GM12878 (cell line): Measurements from ENCODE around the gene DCTPP1. TPM values are rescaled to one million over a fixed set of nuclear protein-coding genes. Genes with fewer than 3 reads are reported as not detected.

Experiments used
- ATAC-seq: fragments of 200-7000 bp; cut with Tn5 transposase; 3 replicates; pipeline ENCODE4 v1.9.1; 2020; ENCODE audit warnings: mild to moderate bottlenecking, moderate library complexity
- BruUV-seq: library from RNA; stranded (reverse); fragments of 400-500 nt; replicated peaks from 2 replicates; lab custom pipeline; 2021; lab: Mats Ljungman, UMichigan
- CTCF ChIA-PET: fragments of 300-600 bp; sonication (Branson Sonifier 250); formaldehyde crosslinking; extraction: SDS; loops from one replicate; lab custom pipeline; 2021; ENCODE audit warnings: inconsistent platforms; lab: Yijun Ruan, JAX
- POLR2A ChIA-PET: fragments of 350-600 bp; formaldehyde crosslinking; extraction: SDS; loops from one replicate; lab custom pipeline; 2021; ENCODE audit warnings: inconsistent platforms; lab: Charles Lee
- RAD21 ChIA-PET: fragments of 300-600 bp; sonication (Branson Sonifier 250); formaldehyde crosslinking; loops from one replicate; lab custom pipeline; 2023; ENCODE audit warnings: antibody characterized with exemption; ENCODE audit not compliant: unreplicated experiment; lab: Charles Lee
- SMC1A ChIA-PET: fragments of 300-600 bp; sonication (Branson Sonifier 250); formaldehyde crosslinking; loops from one replicate; lab custom pipeline; 2023; ENCODE audit not compliant: unreplicated experiment, uncharacterized antibody; lab: Charles Lee
- DNase-seq: peaks from one replicate; pipeline ENCODE4 v3.0.0-alpha.2; 2011; ENCODE audit warnings: low read depth, low spot score
- FAIRE-seq: peaks from 3 replicates; lab custom pipeline; 2011; peaks lifted over from hg19 to GRCh38; lab: Jason Lieb, UNC
- H2AFZ ChIP-seq: 2 replicates; pipeline ENCODE4 v1.6.0; 2011; ENCODE audit warnings: low read depth, low read length, control low read depth; ENCODE audit not compliant: control insufficient read depth
- H3K27ac ChIP-seq: 2 replicates; pipeline ENCODE4 v1.5.1; 2011; ENCODE audit warnings: control low read depth; ENCODE audit not compliant: control insufficient read depth, insufficient read depth
- H3K27me3 ChIP-seq, 2 experiments: replicated peaks in 1 of 2; 2 replicates each; pipeline versions ENCODE4 v1.6.0 to v1.6.1; 2011; ENCODE audit warnings: low read length in 1 of 2; ENCODE audit not compliant: control insufficient read depth in 2 of 2, insufficient read depth in 2 of 2
- H3K36me3 ChIP-seq, 2 experiments: 2 replicates each; pipeline ENCODE4 v1.5.1; 2011; ENCODE audit warnings: low read length in 1 of 2; ENCODE audit not compliant: control insufficient read depth in 2 of 2, insufficient read depth in 2 of 2
- H3K4me1 ChIP-seq: 2 replicates; pipeline ENCODE4 v1.6.1; 2011; ENCODE audit warnings: mild to moderate bottlenecking, low read length, moderate library complexity, mixed read lengths; ENCODE audit not compliant: control insufficient read depth, insufficient read depth
- H3K4me2 ChIP-seq: 2 replicates; pipeline ENCODE4 v1.6.0; 2011; ENCODE audit warnings: control low read depth; ENCODE audit not compliant: control insufficient read depth, insufficient read depth
- H3K4me3 ChIP-seq: fragments of 200-600 bp; sonication (generic); 2 replicates; pipeline ENCODE4 v1.5.1; 2016
- H3K79me2 ChIP-seq: 2 replicates; pipeline ENCODE4 v1.6.0; 2011; ENCODE audit warnings: low read length; ENCODE audit not compliant: control insufficient read depth, insufficient read depth
- H3K9ac ChIP-seq: 2 replicates; pipeline ENCODE4 v1.8.0; 2011; ENCODE audit warnings: low read length, control low read depth, mixed read lengths; ENCODE audit not compliant: control insufficient read depth, insufficient read depth
- H3K9me3 ChIP-seq: replicated peaks from 3 replicates; pipeline ENCODE4 v1.5.1; 2011; ENCODE audit warnings: mild to moderate bottlenecking, low read length; ENCODE audit not compliant: control insufficient read depth, insufficient read depth
- H4K20me1 ChIP-seq: 2 replicates; pipeline ENCODE4 v1.6.0; 2011; ENCODE audit not compliant: control insufficient read depth, insufficient read depth
- CBX3 ChIP-seq: fragments of 200-600 bp; sonication (generic); IDR thresholded peaks from 2 replicates; pipeline ENCODE4 v1.6.1; 2016; ENCODE audit warnings: low read depth, borderline replicate concordance
- DPF2 ChIP-seq: fragments of 450-650 bp; IDR thresholded peaks from 2 replicates; pipeline ENCODE4 v1.6.1; 2017; ENCODE audit warnings: mild to moderate bottlenecking
- EED ChIP-seq: sonication (generic); IDR thresholded peaks from 2 replicates; pipeline ENCODE4 v1.6.1; 2016; ENCODE audit warnings: antibody characterized with exemption, low read depth
- EP300 ChIP-seq, 2 experiments: fragments of 150-350 bp in 1 of 2; IDR thresholded peaks; 2 replicates each; pipeline ENCODE4 v1.6.1; 2011 to 2012; ENCODE audit warnings: low read depth in 2 of 2, low read length in 2 of 2, borderline replicate concordance in 1 of 2, improper control_type of control experiment in 1 of 2, inconsistent platforms in 1 of 2; ENCODE audit not compliant: control insufficient read depth in 1 of 2
- ETV6 ChIP-seq, 2 experiments: fragments of 450-650 bp in 1 of 2; IDR thresholded peaks in 1 of 2; conservative IDR thresholded peaks in 1 of 2; 2 replicates each; pipeline ENCODE4 v1.6.1; 2014; ENCODE audit warnings: antibody characterized with exemption in 1 of 2, borderline replicate concordance in 1 of 2, low read depth in 1 of 2, mild to moderate bottlenecking in 1 of 2, moderate library complexity in 1 of 2
- HDAC6 ChIP-seq: fragments of 200-600 bp; sonication (generic); IDR thresholded peaks from one replicate; pipeline ENCODE4 v1.8.0; 2017; ENCODE audit warnings: antibody characterized with exemption; ENCODE audit not compliant: unreplicated experiment
- IKZF2 ChIP-seq, 2 experiments: fragments of 450-650 bp; IDR thresholded peaks; 2 replicates each; pipeline ENCODE4 v1.6.1; 2017; ENCODE audit warnings: mild to moderate bottlenecking in 2 of 2, moderate library complexity in 2 of 2
- KDM1A ChIP-seq: fragments of 200-600 bp; sonication (generic); IDR thresholded peaks from 2 replicates; pipeline ENCODE4 v1.6.1; 2016; ENCODE audit warnings: borderline replicate concordance
- KLF5 ChIP-seq: fragments of 450-650 bp; IDR thresholded peaks from 2 replicates; pipeline ENCODE4 v1.6.1; 2014; ENCODE audit warnings: mild to moderate bottlenecking; ENCODE audit not compliant: partially characterized antibody
- MEF2B ChIP-seq: fragments of 450-650 bp; IDR thresholded peaks from 2 replicates; pipeline ENCODE4 v1.6.1; 2018; ENCODE audit warnings: mild to moderate bottlenecking, moderate library complexity; ENCODE audit not compliant: partially characterized antibody, poor library complexity, severe bottlenecking
- NR2F1 ChIP-seq: fragments of 450-650 bp; conservative IDR thresholded peaks from 2 replicates; pipeline ENCODE4 v1.6.1; 2017; ENCODE audit warnings: mild to moderate bottlenecking
- PAX5 ChIP-seq: IDR thresholded peaks from 2 replicates; pipeline ENCODE4 v1.6.1; 2011; ENCODE audit warnings: low read depth, low read length, borderline replicate concordance
- RAD21 ChIP-seq: IDR thresholded peaks from 2 replicates; pipeline ENCODE4 v1.6.1; 2011; ENCODE audit warnings: mild to moderate bottlenecking, low read depth, low read length, moderate library complexity; ENCODE audit not compliant: insufficient read depth
- RBBP5 ChIP-seq: fragments of 200-600 bp; sonication (generic); conservative IDR thresholded peaks from 2 replicates; pipeline ENCODE4 v1.6.1; 2016
- SREBF1 ChIP-seq: IDR thresholded peaks from 2 replicates; pipeline ENCODE4 v1.6.1; 2012; ENCODE audit warnings: mild to moderate bottlenecking, low read length
- TAF1 ChIP-seq: IDR thresholded peaks from 2 replicates; pipeline ENCODE4 v1.6.1; 2011; ENCODE audit warnings: mild to moderate bottlenecking, low read depth, low read length, borderline replicate concordance
- ZBED1 ChIP-seq: IDR thresholded peaks from 2 replicates; pipeline ENCODE4 v1.6.1; 2016; ENCODE audit warnings: borderline replicate concordance
- ZNF274 ChIP-seq: IDR thresholded peaks from one replicate; pipeline ENCODE4 v1.8.0; 2011; ENCODE audit not compliant: insufficient read length, insufficient read depth
- WGBS: methylation state at CpG from one replicate; pipeline ENCODE4 v1.1.6; 2016; ENCODE audit warnings: low lambda C conversion rate; ENCODE audit not compliant: insufficient replicate concordance, insufficient coverage; ENCODE audit errors: missing lambda C conversion rate; 5-methylcytosine and 5-hydroxymethylcytosine counted together
- in situ Hi-C: fragments of 300-500 bp; cut with MboI; formaldehyde crosslinking; loops from 9 replicates; pipeline ENCODE4 v1.14.3; 2018; ENCODE audit warnings: mixed read lengths
- intact Hi-C: fragments of 100-400 bp; cut with micrococcal nuclease; formaldehyde crosslinking; loops from one replicate; pipeline ENCODE4 v1.14.2; 2022; ENCODE audit not compliant: unreplicated experiment
- polyA plus RNA-seq, 11 experiments: library from polyadenylated mRNA; depleted of rRNA in 4 of 11; unstranded in 6 of 11; stranded (reverse) in 5 of 11; fragments of >200 nt; fragmentation: Nextera tagmentation in 4 of 11; fragmentation: Illumina TruSeq in 1 of 11; extraction: Ambion mirVana in 4 of 11; extraction: Trizol in 1 of 11; gene quantifications; 1 replicate in 1 of 11; 2 replicates in 10 of 11; pipeline versions ENCODE4 v1.2.1 to v1.2.3, GENCODE V29; 2011 to 2016; ENCODE audit warnings: inconsistent platforms in 2 of 11, missing spikeins in 2 of 11, low read depth in 1 of 11
- total RNA-seq, 4 experiments: library from RNA; depleted of rRNA in 3 of 4; stranded (reverse); fragments of >200 nt in 3 of 4; fragmentation: Illumina TruSeq in 1 of 4; extraction: Trizol in 1 of 4; gene quantifications; 2 replicates each; pipeline versions ENCODE4 v1.2.1 to v1.2.3, GENCODE V29; 2013 to 2021
- TF ChIP-seq, protein P1 (sequence below), 3 experiments: IDR thresholded peaks in 2 of 3; conservative IDR thresholded peaks in 1 of 3; 2 replicates each; pipeline ENCODE4 v1.5.1; 2011; ENCODE audit warnings: low read depth in 3 of 3, low read length in 3 of 3, mild to moderate bottlenecking in 3 of 3, control low read depth in 2 of 3, moderate library complexity in 2 of 3, inconsistent platforms in 1 of 3, mixed read lengths in 1 of 3; ENCODE audit not compliant: control insufficient read depth in 2 of 3, insufficient read depth in 1 of 3; ENCODE audit errors: extremely low read depth in 1 of 3
- TF ChIP-seq, protein P2 (sequence below): IDR thresholded peaks from 2 replicates; pipeline ENCODE4 v1.6.1; 2011; ENCODE audit warnings: borderline replicate concordance, low read depth, mild to moderate bottlenecking, moderate library complexity, mixed read lengths, low read length; ENCODE audit not compliant: insufficient read depth; ENCODE audit errors: extremely low read length

DCTPP1 gene
- total and polyA plus RNA-seq, 10 of the 15 experiments (the other 5 are each of a cell fraction or from before 2014, with no cell fraction given): 72.1 to 266 (median 157) TPM

DNA sequence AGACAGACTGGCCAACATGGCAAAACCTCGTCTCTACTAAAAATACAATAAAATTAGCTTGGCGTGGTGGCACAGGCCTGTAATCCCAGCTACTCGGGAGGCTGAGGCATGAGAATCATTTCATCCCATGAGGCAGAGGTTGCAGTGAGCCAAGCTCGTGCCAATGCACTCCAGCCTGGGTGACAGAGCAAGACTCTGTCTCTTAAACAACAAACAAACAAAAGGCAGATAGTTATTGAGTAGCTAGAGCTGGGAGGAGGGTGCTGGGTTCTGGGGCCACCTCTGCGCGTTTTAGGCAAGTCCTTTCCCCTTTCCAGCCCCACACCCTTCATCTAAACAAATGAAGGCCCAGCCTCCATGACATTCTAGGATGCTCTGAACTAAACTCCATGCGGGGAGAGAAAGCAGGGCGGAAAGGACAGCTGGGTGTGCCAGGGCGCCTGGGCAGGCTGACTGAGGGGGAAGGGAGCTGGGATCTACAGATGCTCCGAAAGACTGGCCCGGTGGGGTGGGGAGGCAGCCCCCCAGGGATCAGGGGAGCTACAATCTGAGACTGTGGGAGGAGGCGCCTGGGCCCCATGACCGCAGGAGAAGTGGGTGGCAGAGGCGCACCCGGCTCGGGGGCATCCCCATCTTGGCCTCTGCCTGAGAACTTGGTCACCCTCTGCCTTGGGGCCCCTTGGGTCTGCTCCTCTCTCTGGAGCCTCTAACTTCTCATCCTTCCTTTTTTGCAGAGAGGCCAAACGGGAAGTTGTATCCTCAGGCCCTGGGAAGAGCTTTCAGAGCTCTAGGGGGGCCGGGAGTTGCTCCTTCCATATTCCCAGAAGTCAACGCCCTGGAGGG, 43.6 kb upstream of the DCTPP1 start:
- peak overlapping the region; percentile 93 for H3K9ac ChIP-seq
- TSS peak; percentile 67 for BruUV-seq
- SMC1A ChIA-PET: interaction anchor here (0.8 to 11.2 kb wide), 9 partner anchors 15 to 125 kb away, joined by 3 to 431 read pairs (median 9); partner anchors contain the start of genes DCTPP1, SEPHS2, ZNF747 and ZNF764
- intact Hi-C loops: loop anchor here (2.0 kb wide), 1 partner anchor 29 kb away; the partner anchor contains the start of gene SEPHS2
- WGBS: 2% methylated on average over 19 of the region's 19 CpGs
- no peaks in the 10 kb centered on the region for H3K9me3 ChIP-seq
- H3K27ac ChIP-seq: peak overlapping the region; percentile 90
- no peaks in the 10 kb centered on the region for H4K20me1 ChIP-seq
- no peaks in the 10 kb centered on the region for H3K27me3 ChIP-seq
- peak overlapping the region; percentile 96 for H3K4me3 ChIP-seq
- FAIRE-seq: peak; percentile 31
- H2AFZ ChIP-seq: no peak overlapping the region
- peaks cover 27% of the 10 kb centered on the region for H3K79me2 ChIP-seq
- RAD21 ChIA-PET: interaction anchor here (1.0 to 11.0 kb wide), 11 partner anchors 15 to 221 kb away, joined by 3 to 307 read pairs (median 5); partner anchors contain the start of genes DCTPP1, ZNF747 and ZNF764
- POLR2A ChIA-PET: interaction anchor here (0.6 to 11.0 kb wide), 16 partner anchors 9 to 734 kb away, joined by 3 to 367 read pairs (median 5); partner anchors contain the start of genes DCTPP1 and SRCAP
- no peak for DNase-seq
- peaks cover 40% of the 10 kb centered on the region for H3K4me1 ChIP-seq
- CTCF ChIA-PET: interaction anchor here (0.6 to 7.5 kb wide), 11 partner anchors 9 to 125 kb away, joined by 3 to 125 read pairs (median 4); partner anchors contain the start of genes DCTPP1 and ZNF747
- ATAC-seq: peak; percentile 65
- H3K36me3 ChIP-seq: peaks cover 4% of the 10 kb centered on the region in 2 experiments; a peak in 2 of 4 replicates
- in situ Hi-C loops: loop anchor here (25.0 kb wide), 1 partner anchor 1414 kb away; no protein-coding TSS in a partner anchor
- peak overlapping the region; percentile 95 for H3K4me2 ChIP-seq
- TF ChIP-seq ZNF274 (no peak), CBX3 (no peak), HDAC6 (no peak), TAF1 (no peak), ETV6 (conservative IDR thresholded peaks at IDR 0.05 in 1 of 2, IDR thresholded peaks at IDR 0.05 in 1 of 2; ENCODE audit: borderline replicate concordance in 1 of 2, low read depth in 1 of 2) (no peak), PAX5 (peak; percentile 78; the same call in 1 of the 2 replicates), RAD21 (no peak), KDM1A (no peak), NR2F1 (peak; percentile 93), ZBED1 (no peak), EED (peak; percentile 91), IKZF2 (IDR thresholded peaks at IDR 0.05) (peak; percentile 82 to 87), SREBF1 (no peak), MEF2B (peak; percentile 99), EP300 (IDR thresholded peaks at IDR 0.05; ENCODE audit: borderline replicate concordance in 1 of 2, control insufficient read depth in 1 of 2, low read depth in 2 of 2, low read length in 2 of 2) (peak; percentile 74 to 75; a peak in 3 of 4 replicates), KLF5 (no peak), DPF2 (peak; percentile 75; the same call in 1 of the 2 replicates), RBBP5 (no peak)
- TF ChIP-seq, protein P1, sequence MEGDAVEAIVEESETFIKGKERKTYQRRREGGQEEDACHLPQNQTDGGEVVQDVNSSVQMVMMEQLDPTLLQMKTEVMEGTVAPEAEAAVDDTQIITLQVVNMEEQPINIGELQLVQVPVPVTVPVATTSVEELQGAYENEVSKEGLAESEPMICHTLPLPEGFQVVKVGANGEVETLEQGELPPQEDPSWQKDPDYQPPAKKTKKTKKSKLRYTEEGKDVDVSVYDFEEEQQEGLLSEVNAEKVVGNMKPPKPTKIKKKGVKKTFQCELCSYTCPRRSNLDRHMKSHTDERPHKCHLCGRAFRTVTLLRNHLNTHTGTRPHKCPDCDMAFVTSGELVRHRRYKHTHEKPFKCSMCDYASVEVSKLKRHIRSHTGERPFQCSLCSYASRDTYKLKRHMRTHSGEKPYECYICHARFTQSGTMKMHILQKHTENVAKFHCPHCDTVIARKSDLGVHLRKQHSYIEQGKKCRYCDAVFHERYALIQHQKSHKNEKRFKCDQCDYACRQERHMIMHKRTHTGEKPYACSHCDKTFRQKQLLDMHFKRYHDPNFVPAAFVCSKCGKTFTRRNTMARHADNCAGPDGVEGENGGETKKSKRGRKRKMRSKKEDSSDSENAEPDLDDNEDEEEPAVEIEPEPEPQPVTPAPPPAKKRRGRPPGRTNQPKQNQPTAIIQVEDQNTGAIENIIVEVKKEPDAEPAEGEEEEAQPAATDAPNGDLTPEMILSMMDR (IDR thresholded peaks at IDR 0.05 in 2 of 3, conservative IDR thresholded peaks at IDR 0.05 in 1 of 3; ENCODE audit: control insufficient read depth in 2 of 3, extremely low read depth in 1 of 3, insufficient read depth in 1 of 3, low read depth in 3 of 3, low read length in 3 of 3): no peak
- TF ChIP-seq, protein P2, sequence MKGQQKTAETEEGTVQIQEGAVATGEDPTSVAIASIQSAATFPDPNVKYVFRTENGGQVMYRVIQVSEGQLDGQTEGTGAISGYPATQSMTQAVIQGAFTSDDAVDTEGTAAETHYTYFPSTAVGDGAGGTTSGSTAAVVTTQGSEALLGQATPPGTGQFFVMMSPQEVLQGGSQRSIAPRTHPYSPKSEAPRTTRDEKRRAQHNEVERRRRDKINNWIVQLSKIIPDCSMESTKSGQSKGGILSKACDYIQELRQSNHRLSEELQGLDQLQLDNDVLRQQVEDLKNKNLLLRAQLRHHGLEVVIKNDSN: no peak
